Stimulated activated CD8-positive, alpha-beta memory T cell treated with anti-CD3 and anti-CD28 coated beads, Interleukin-7, amount 100 ng/mL, for 48 hours (primary cell): ENCODE measurements around the gene OPN4.

Experiments
- DNase-seq, 2 donors: peaks; one replicate each; pipeline ENCODE4 v3.0.0-alpha.2; 2020; ENCODE audit warnings: low read depth in 1 of 2; ENCODE audit errors: extremely low read depth in 1 of 2

Gene OPN4

DNA sequence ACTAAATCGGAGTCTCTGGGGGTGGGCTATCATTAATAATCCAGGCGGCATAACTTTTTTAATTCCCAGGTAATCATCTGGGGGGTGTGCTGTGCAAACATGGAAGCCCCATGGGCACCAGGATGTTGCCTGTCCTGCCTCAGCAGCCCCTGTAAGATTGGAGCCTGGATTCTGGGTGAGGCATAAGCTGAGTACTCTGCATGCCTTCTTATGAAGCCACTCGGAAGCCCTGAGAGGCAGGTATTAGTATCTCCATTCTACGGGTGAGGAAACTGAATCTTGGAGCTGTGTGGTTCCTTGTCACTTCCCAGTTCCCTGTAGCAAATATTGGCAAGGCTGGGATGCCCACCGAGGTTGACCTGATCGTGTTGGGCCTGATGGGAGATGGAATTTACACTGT, 7.4 kb upstream of the OPN4 start:
- no peak for DNase-seq

GRCh38 chr10:86647773-86648703, 6.3 kb upstream of the OPN4 start:
- DNase-seq: no peak

GRCh38 chr10:86648704-86649427, 5.5 kb upstream of the OPN4 start:
- no peak for DNase-seq

DNA sequence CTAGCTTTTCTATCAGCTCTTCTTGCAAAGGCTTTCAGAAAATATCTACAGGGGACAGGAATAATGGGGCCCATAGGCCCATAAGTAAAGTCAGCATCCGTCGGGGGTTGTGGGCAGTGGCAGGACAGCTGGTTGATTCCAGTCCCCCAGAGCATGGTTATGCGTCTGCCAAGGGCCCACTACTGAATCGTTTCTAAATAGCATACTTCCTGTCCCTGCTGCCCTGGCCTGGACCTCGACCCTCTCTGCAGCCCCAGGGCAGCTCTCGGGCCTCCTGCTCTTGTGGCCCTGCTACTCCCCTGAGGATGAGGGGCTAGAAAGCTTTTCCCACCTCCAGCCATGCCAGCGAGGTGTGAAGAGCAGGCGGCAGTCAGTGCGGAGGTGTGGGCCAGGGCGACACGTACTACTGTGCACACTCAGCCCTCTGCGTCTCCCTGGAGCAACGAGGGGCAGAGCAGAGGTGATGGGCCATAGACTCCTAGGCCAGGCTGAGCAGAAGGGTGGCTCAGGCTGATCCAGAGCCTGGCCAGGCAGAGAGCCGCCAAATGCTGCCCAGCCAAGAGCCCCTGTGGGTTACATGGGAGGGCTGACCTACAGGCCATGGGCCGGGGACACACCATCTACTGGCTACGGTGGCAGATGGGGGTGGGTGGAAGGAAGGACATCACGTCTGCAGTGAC, 4.7 kb upstream of the OPN4 start:
- DNase-seq: no peak

- DNase-seq: no peak
Observed at GRCh38 chr10:86650151-86650550, 4.2 kb upstream of the OPN4 start.

GRCh38 chr10:86651021-86651471, 3.3 kb upstream of the OPN4 start:
- no peak for DNase-seq

DNA sequence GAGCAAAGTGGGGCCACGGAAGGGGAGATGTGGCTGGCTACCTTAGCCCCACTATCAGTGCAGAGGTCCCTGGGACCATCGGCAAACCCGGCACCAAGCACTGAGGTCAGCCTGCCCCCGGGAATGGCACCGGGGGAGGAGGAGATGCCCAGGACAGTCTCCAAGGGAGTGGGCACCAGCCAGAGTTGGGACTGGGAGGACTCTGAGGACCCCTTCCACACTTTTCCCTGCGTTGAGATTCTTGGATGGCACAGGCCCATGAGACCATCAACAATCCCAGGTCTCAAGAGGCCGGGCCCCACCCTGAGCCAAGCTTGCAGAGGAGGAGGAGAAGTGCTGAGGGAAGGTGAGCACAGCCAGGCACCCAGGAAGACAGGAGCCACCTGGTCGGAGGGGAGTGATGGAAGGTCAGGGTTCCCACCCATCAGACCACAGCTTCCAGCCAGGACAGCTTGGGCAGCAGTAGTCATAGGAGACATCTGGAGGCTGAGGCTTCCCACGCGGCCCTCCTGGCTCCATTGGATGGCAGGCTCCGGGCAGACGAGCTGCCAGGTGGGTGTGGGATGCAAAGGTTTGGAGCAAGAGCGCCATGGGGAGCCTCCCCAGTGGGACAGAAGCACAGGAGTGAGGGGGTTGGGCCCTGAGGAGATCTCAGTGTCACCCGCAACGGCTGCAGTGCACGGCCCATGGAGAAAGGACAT, 2.6 kb upstream of the OPN4 start:
- no peak for DNase-seq

DNA sequence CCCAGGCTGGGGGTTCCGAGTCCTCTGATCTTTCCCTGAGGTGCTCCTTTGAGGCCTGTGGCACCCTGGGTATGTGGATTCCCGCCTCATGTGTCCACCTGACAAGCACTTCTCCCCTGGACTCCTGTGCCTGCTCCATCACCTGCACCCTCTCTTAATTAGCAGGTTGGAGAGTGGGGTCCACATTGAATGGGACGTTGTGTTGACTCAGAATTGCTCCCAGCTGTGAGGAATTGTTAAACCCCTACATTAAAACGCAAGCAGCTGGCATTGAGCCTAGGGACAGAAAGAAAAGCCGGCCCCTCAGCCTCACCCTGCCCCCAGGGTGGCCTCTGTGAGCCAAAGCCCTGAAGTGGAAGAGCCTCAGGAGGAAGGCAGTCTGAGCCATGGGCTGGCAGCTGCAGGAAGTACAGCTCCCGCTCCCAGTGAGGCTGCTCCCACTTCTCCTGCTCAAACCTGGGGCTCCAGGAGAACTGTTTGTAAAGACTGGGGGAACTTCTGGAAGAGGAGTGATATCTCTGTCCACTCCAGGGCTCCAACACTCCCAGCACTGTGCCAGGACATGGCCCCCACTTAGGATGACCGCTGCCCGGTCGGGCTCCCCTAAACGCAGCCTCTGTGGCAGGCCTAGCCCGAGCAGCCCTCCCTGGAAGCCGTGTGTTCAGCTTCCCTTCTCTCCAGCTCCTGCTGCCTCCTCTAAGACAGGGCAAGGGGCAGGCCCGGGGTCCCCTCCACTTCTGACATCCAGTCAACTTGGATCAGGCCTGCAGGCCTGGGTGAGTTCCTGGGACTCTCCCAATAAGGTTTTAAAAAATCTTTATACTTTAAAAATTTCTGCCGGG, 1.8 kb upstream of the OPN4 start:
- DNase-seq: no peak

DNA sequence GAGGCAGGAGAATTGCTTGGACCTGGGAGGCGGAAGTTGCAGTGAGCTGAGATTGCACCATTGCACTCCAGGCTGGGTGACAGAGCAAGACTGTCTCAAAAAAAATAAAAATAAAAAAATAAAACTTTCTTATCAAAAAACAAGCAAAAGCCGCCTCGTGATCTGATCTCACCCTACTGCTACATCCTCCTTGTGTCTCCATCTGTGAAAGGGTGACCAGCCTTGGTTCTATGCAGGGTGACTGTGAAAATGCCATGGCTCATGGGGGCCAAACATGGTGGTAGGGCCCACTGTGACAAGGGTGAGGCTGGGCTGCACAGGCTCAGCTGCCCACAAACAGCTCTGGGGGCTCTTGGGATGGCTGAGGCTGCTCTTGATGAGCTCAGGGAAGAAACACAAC, 968 bp upstream of the OPN4 start:
- DNase-seq: no peak

- no peak for DNase-seq
Observed at GRCh38 chr10:86653987-86654386, 360 bp upstream of the OPN4 start.

- no peak for DNase-seq
Observed at GRCh38 chr10:86655173-86655540, 810 bp downstream of the OPN4 start.

DNA sequence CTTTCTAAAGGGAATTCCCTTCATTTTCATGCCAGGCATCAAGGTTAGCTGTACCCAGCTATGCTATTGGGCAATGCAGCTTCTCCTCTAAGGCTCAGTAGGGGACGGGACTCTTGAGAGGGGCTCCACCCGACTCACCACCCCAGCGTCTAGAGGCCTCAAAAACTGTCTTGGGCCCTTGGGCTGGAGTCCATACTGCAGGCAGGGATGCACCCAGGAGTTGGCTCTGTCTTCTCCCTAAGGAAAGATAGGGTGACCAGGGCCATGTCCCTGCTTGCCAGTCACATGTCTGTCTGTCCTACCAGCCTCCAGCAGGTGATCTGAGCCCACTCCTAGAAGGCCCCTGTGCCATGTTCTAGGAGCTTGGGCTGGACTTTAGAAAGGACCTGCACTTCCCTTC, 1.2 kb downstream of the OPN4 start:
- DNase-seq: no peak

DNA sequence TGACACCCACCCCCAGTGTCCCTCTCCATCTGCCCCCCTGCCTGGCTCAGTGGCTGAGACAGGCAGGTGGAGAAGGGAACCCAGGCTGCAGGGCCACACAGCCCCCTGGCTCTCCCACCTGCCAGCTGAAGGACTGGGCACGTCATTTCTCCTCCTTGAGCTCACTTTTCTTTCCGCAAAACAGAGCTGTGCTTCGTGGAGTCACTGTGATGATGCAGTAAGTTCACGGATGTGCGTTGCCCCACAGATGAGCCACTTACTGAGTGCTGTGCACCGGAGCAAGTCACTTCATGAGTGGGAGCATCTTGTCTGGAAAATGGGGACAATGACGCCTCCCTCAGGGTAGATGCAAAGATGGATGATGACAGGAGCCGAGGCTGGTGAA, 2.7 kb downstream of the OPN4 start:
- no peak for DNase-seq

DNA sequence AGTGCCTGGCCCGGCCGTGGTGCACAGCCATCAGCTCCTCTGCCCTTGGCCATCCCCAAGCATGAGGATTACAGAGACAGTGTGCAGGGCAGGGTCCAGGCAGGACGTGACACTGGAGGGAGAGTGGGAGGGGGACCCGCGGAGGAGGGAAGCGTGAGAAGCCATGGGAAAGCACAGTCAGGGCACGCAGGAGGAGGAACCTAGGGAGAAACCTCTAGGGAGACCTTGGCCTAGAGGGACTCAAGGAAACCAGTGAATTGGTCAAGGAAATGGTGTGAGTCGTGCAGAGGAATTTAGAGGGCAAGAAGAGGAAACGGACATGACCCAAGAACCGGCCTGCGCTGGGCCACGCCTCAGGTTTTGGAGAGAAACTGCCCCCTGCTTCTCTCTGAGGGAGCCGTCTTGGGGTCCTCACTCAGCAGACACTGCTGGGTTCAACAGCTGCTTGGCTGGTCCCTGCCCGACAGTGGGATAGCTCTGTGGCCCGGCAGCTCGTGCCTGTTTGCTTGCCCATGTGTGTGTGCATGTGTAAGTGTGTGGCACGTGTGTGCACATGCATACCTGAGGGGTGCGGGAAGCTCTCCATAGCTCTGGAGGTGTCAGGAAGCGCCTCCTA, 3.2 kb downstream of the OPN4 start:
- DNase-seq: no peak

DNA sequence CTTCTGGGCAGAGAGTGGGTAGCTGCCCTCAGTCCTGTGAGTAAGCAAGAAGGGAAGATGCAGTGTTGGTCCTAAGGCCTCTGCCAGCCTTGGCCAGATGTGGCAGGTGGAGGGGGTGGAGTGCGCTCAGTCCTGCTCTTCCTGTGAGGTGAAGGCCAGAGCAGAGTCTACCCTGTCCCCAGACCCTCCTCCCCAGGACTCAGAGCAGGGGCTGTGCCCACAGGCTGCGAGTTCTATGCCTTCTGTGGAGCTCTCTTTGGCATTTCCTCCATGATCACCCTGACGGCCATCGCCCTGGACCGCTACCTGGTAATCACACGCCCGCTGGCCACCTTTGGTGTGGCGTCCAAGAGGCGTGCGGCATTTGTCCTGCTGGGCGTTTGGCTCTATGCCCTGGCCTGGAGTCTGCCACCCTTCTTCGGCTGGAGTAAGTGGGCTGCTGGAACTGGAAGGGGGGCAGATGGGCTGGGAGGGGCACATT, 4.0 kb downstream of the OPN4 start:
- DNase-seq: no peak

- no peak for DNase-seq
Observed at GRCh38 chr10:86658751-86659150, 4.4 kb downstream of the OPN4 start.

GRCh38 chr10:86659161-86659691, 4.9 kb downstream of the OPN4 start:
- no peak for DNase-seq

DNA sequence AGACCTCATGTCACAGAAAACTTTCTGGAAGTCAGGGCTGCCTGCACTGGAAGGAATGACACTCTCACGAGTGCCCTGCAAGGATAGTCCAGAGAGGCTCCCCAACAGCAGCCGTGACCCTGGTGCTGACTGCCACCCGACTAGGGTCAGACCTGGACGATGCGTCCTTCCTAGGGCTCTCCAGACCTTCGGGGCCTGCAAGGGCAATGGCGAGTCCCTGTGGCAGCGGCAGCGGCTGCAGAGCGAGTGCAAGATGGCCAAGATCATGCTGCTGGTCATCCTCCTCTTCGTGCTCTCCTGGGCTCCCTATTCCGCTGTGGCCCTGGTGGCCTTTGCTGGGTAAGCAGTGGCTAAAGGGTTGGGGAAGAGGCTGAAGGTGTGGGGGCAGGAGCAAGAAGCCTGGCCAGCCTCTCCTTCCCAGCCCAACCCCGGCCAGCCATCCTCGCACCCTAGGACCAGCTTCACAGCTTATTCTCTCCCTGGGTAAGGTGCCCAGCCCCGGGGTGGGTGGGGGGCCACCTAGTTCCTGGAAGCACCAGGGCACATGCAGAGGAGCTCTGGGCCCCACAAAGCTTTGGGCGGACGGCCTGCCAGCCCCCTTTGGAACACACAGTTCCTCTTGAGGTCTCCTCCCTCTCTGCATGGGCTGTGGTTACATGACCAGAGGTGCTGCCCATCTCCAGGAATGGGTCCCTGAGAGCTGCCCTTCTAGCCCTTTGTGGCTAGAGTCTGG, 5.5 kb downstream of the OPN4 start:
- no peak for DNase-seq
